Tibial artery (tissue), 4 donors: ENCODE measurements around the gene NRAP.

Experiments
- DNase-seq, 2 donors: peaks; one replicate each; pipeline ENCODE4 v3.0.0-alpha.2; 2019
- H3K27ac ChIP-seq, 2 donors: fragments of 200-600 bp; sonication (generic) in 1 of 2; 1 replicate in 1 of 2; 2 replicates in 1 of 2; pipeline ENCODE4 v1.5.1; 2018 to 2019; ENCODE audit warnings: mild to moderate bottlenecking in 1 of 2
- H3K27me3 ChIP-seq, 2 donors: fragments of 200-600 bp; sonication (generic) in 1 of 2; one replicate each; pipeline versions ENCODE4 v1.5.1 to v1.6.0; 2016 to 2019
- H3K36me3 ChIP-seq, 3 donors: fragments of 200-600 bp; sonication (generic) in 2 of 3; one replicate each; pipeline ENCODE4 v1.5.1; 2016 to 2019; ENCODE audit warnings: mild to moderate bottlenecking in 2 of 3
- H3K4me1 ChIP-seq, 4 donors: fragments of 200-600 bp; sonication (generic) in 2 of 4; 1 replicate in 3 of 4; 2 replicates in 1 of 4; pipeline ENCODE4 v1.5.1; 2016 to 2019
- H3K4me3 ChIP-seq, 2 donors: fragments of 200-600 bp; sonication (generic) in 1 of 2; 1 replicate in 1 of 2; 2 replicates in 1 of 2; pipeline ENCODE4 v1.5.1; 2018 to 2019; ENCODE audit warnings: mild to moderate bottlenecking in 2 of 2
- H3K9me3 ChIP-seq, 3 donors: fragments of 200-600 bp; sonication (generic) in 1 of 3; one replicate each; pipeline ENCODE4 v1.5.1; 2016 to 2019
- intact Hi-C: fragments of 100-400 bp; cut with DNase I; formaldehyde crosslinking; loops from one replicate; pipeline ENCODE4 v1.15.0; 2023; ENCODE audit warnings: low total_unique reads
- TF ChIP-seq, protein P1 (sequence below), 2 experiments: fragments of 200-600 bp in 1 of 2; fragments of 450-650 bp in 1 of 2; IDR thresholded peaks; one replicate each; pipeline ENCODE4 v1.5.1; 2017 to 2019; ENCODE audit warnings: antibody characterized with exemption in 2 of 2, mild to moderate bottlenecking in 1 of 2, moderate library complexity in 1 of 2

NRAP gene

DNA sequence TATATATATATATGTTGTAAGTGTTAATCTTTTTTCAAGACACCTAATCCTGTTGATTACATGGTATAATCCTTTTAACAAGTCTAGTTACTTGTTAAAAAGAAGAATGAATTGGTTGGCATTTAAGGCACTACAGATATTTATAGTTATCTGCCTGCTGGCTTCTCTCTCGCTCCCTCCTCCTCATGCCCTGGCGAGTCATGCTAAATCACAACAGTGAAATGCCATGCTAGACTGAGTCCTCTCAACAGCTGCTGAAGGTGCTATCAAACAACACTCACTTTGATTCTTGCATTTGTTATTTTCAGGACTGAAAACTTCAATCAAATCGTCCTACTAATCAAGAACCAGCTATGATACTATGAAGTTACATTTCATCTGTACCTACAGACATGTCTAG lies 15.4 kb downstream of the NRAP start:
- Histone ChIP-seq H3K27me3 (no peaks in the 10 kb centered on the region), H3K36me3 (no peaks in the 10 kb centered on the region), H3K4me1 (peaks cover 0 to 52% (median 5%) of the 10 kb centered on the region in 4 donors), H3K4me3 (no peak overlapping the region), H3K27ac (peak overlapping the region in 1 of 2 donors; percentile 60), H3K9me3 (no peaks in the 10 kb centered on the region)
- TF ChIP-seq, protein P1, sequence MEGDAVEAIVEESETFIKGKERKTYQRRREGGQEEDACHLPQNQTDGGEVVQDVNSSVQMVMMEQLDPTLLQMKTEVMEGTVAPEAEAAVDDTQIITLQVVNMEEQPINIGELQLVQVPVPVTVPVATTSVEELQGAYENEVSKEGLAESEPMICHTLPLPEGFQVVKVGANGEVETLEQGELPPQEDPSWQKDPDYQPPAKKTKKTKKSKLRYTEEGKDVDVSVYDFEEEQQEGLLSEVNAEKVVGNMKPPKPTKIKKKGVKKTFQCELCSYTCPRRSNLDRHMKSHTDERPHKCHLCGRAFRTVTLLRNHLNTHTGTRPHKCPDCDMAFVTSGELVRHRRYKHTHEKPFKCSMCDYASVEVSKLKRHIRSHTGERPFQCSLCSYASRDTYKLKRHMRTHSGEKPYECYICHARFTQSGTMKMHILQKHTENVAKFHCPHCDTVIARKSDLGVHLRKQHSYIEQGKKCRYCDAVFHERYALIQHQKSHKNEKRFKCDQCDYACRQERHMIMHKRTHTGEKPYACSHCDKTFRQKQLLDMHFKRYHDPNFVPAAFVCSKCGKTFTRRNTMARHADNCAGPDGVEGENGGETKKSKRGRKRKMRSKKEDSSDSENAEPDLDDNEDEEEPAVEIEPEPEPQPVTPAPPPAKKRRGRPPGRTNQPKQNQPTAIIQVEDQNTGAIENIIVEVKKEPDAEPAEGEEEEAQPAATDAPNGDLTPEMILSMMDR (IDR thresholded peaks at IDR 0.05), result no peak
- intact Hi-C loops, result no loop called here
- no peak for DNase-seq

GRCh38 chr10:113647812-113648211 lies 16.0 kb downstream of the NRAP start:
- Histone ChIP-seq H3K4me3 (no peak overlapping the region), H3K4me1 (peaks cover 0 to 54% (median 5%) of the 10 kb centered on the region in 4 donors), H3K27me3 (no peaks in the 10 kb centered on the region), H3K27ac (peak overlapping the region; percentile 44 to 60), H3K9me3 (no peaks in the 10 kb centered on the region), H3K36me3 (no peaks in the 10 kb centered on the region)
- TF ChIP-seq, protein P1 (IDR thresholded peaks at IDR 0.05), result no peak
- DNase-seq, result no peak
- intact Hi-C loops, result no loop called here

GRCh38 chr10:113646336-113647201 lies 17.3 kb downstream of the NRAP start:
- intact Hi-C loops, result no loop called here
- H3K4me1 ChIP-seq, result peaks cover 0 to 54% (median 5%) of the 10 kb centered on the region in 4 donors
- TF ChIP-seq, protein P1 (IDR thresholded peaks at IDR 0.05), result no peak
- no peaks in the 10 kb centered on the region for H3K27me3 ChIP-seq
- no peak overlapping the region for H3K4me3 ChIP-seq
- no peaks in the 10 kb centered on the region for H3K9me3 ChIP-seq
- H3K27ac ChIP-seq, result peak overlapping the region in 1 of 2 donors; percentile 60
- H3K36me3 ChIP-seq, result no peaks in the 10 kb centered on the region
- peak in 1 of 2 donors; percentile 45 for DNase-seq

GRCh38 chr10:113644185-113645120 lies 19.4 kb downstream of the NRAP start:
- TF ChIP-seq, protein P1 (IDR thresholded peaks at IDR 0.05), result no peak
- Histone ChIP-seq H3K4me1 (peaks cover 0 to 54% (median 5%) of the 10 kb centered on the region in 4 donors), H3K27ac (peak overlapping the region in 1 of 2 donors; percentile 60), H3K9me3 (no peaks in the 10 kb centered on the region), H3K4me3 (no peak overlapping the region), H3K36me3 (no peaks in the 10 kb centered on the region), H3K27me3 (no peaks in the 10 kb centered on the region)
- intact Hi-C loops, result no loop called here
- DNase-seq, result no peak

DNA sequence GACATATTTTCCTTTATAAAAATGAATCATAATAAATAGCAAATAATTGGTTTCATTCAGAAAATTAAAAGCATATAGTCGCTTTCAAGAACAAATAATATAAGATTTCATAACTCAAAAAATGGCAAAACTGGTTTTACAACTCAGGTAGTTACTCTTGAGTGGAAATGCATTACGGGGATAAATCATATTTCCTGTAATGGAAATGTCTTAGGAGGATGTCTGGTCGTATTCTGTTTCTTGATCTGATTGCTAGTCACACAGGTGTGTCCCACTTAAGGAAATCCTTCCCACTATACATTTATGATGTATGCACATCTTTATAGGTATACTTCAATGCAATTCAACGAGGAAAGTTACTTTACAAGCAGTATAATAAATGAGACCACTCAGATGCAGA lies 20.7 kb downstream of the NRAP start:
- no peaks in the 10 kb centered on the region for H3K9me3 ChIP-seq
- no peak overlapping the region for H3K4me3 ChIP-seq
- no peaks in the 10 kb centered on the region for H3K27me3 ChIP-seq
- no peaks in the 10 kb centered on the region for H3K36me3 ChIP-seq
- H3K4me1 ChIP-seq, result peaks cover 0 to 49% (median 5%) of the 10 kb centered on the region in 4 donors
- intact Hi-C loops, result no loop called here
- TF ChIP-seq, protein P1 (IDR thresholded peaks at IDR 0.05), result no peak
- no peak overlapping the region for H3K27ac ChIP-seq
- DNase-seq, result no peak
